DND-41 (cell line): ENCODE data around the gene SCN8A.

Experiments used
- CTCF ChIP-seq: IDR thresholded peaks from 2 replicates; pipeline ENCODE4 v1.5.1; 2012; ENCODE audit warnings: borderline replicate concordance, low read length, moderate library complexity, mild to moderate bottlenecking; ENCODE audit not compliant: poor library complexity, severe bottlenecking; ENCODE audit errors: extremely low read depth
- EZH2 ChIP-seq: IDR thresholded peaks from 3 replicates; pipeline ENCODE4 v1.6.1; 2012; ENCODE audit warnings: borderline replicate concordance, low read depth, mild to moderate bottlenecking, moderate library complexity, low read length, inconsistent platforms; ENCODE audit not compliant: severe bottlenecking

- TF ChIP-seq CTCF (no peak), EZH2 (no peak)
Measured at GRCh38 chr12:51845482-51845881, 254.4 kb downstream of the SCN8A start.
